Amygdala (tissue), 56 donors: ENCODE results near the gene CGRRF1.

Source experiments
- DNase-seq, 56 donors: peaks; one replicate each; lab custom pipeline; 2025; lab: John Stamatoyannopoulos, UW

Gene CGRRF1

GRCh38 chr14:54509546-54510501 is at the start of gene CGRRF1:
Gene CGRRF1, plus strand, starts transcription at chr14:54509906. Its CDS starts 54 bp downstream, at chr14:54509960.
- DNase-seq, result peak; percentile 88 to 99 (median 96)

- no peak for DNase-seq
Observed at GRCh38 chr14:54462048-54462447, 47.7 kb upstream of the CGRRF1 start.

- no peak for DNase-seq
Observed at GRCh38 chr14:54465654-54466053, 44.1 kb upstream of the CGRRF1 start.

- no peak for DNase-seq
Observed at GRCh38 chr14:54467280-54467679, 42.4 kb upstream of the CGRRF1 start.

GRCh38 chr14:54470701-54471100 is 39.0 kb upstream of the CGRRF1 start:
- no peak for DNase-seq

- no peak for DNase-seq
Observed at GRCh38 chr14:54471641-54472040, 38.1 kb upstream of the CGRRF1 start.

GRCh38 chr14:54472315-54472714 is 37.4 kb upstream of the CGRRF1 start:
- no peak for DNase-seq

GRCh38 chr14:54474232-54474793 is 35.4 kb upstream of the CGRRF1 start:
- DNase-seq, result no peak

- no peak for DNase-seq
Observed at GRCh38 chr14:54475187-54475899, 34.4 kb upstream of the CGRRF1 start.

GRCh38 chr14:54475911-54476310 is 33.8 kb upstream of the CGRRF1 start:
- DNase-seq, result no peak

GRCh38 chr14:54478636-54479215 is 31.0 kb upstream of the CGRRF1 start:
- DNase-seq, result no peak

- DNase-seq, result no peak
Observed at GRCh38 chr14:54480830-54481562, 28.7 kb upstream of the CGRRF1 start.

- no peak for DNase-seq
Observed at GRCh38 chr14:54481695-54482094, 28.0 kb upstream of the CGRRF1 start.

GRCh38 chr14:54483073-54483745 is 26.5 kb upstream of the CGRRF1 start:
- no peak for DNase-seq

GRCh38 chr14:54483846-54484245 is 25.9 kb upstream of the CGRRF1 start:
- no peak for DNase-seq

- no peak for DNase-seq
Observed at GRCh38 chr14:54486685-54487084, 23.0 kb upstream of the CGRRF1 start.

- DNase-seq, result no peak
Observed at GRCh38 chr14:54487771-54488170, 21.9 kb upstream of the CGRRF1 start.

GRCh38 chr14:54488318-54488645 is 21.4 kb upstream of the CGRRF1 start:
- DNase-seq, result no peak

GRCh38 chr14:54488646-54489317 is 20.9 kb upstream of the CGRRF1 start, which contains the start of gene GMFB:
Gene GMFB, minus strand, starts transcription at chr14:54488980. Its CDS starts 53 bp downstream, at chr14:54488927.
- peak in 55 of 56 donors; percentile 45 to 92 (median 78) for DNase-seq
